Neural progenitor cell (in vitro differentiated cells): ENCODE results near the gene ATP10A. TPM values are rescaled to one million over a fixed set of nuclear protein-coding genes. Genes with fewer than 3 reads are reported as not detected.

ENCODE experiments used
- DNase-seq: peaks from one replicate; pipeline ENCODE4 v3.0.0-alpha.2; 2016; ENCODE audit warnings: low spot score
- H2AFZ ChIP-seq: fragments of 200-600 bp; sonication (generic); replicated peaks from 2 replicates; pipeline ENCODE4 v1.6.1; 2016; ENCODE audit warnings: antibody characterized with exemption
- H3F3A ChIP-seq: fragments of 200-600 bp; sonication (generic); 2 replicates; pipeline ENCODE4 v1.6.1; 2016; ENCODE audit warnings: antibody characterized with exemption, low read depth
- H3K27ac ChIP-seq: fragments of 200-600 bp; sonication (generic); 2 replicates; pipeline ENCODE4 v1.5.1; 2016; ENCODE audit warnings: mild to moderate bottlenecking
- H3K27me3 ChIP-seq: fragments of 200-600 bp; sonication (generic); 2 replicates; pipeline ENCODE4 v1.6.1; 2016; ENCODE audit warnings: mild to moderate bottlenecking, moderate library complexity
- H3K36me3 ChIP-seq: fragments of 200-600 bp; sonication (generic); 2 replicates; pipeline ENCODE4 v1.5.1; 2016
- H3K4me1 ChIP-seq: fragments of 200-600 bp; sonication (generic); 2 replicates; pipeline ENCODE4 v1.6.1; 2016; ENCODE audit warnings: mixed run types
- H3K4me2 ChIP-seq: fragments of 200-600 bp; sonication (generic); 2 replicates; pipeline ENCODE4 v1.6.1; 2016
- H3K4me3 ChIP-seq: fragments of 200-600 bp; sonication (generic); 2 replicates; pipeline ENCODE4 v1.5.1; 2016
- H3K79me2 ChIP-seq: fragments of 200-600 bp; sonication (generic); 2 replicates; pipeline ENCODE4 v1.6.1; 2016; ENCODE audit warnings: low read depth
- H3K9ac ChIP-seq: fragments of 200-600 bp; sonication (generic); 2 replicates; pipeline ENCODE4 v1.6.1; 2016
- H3K9me3 ChIP-seq: fragments of 200-600 bp; sonication (generic); 2 replicates; pipeline ENCODE4 v1.5.1; 2016; ENCODE audit warnings: low read depth
- H4K20me1 ChIP-seq: fragments of 200-600 bp; sonication (generic); 2 replicates; pipeline ENCODE4 v1.6.1; 2016; ENCODE audit warnings: low read depth
- H3K27ac Mint-ChIP-seq: 3 replicates; pipeline ENCODE4 v1.8.0; 2021; ENCODE audit warnings: mixed read lengths
- H3K27me3 Mint-ChIP-seq: 2 replicates; pipeline ENCODE4 v1.8.0; 2022; ENCODE audit warnings: low read depth, mild to moderate bottlenecking, inconsistent platforms, moderate library complexity, mixed read lengths; ENCODE audit not compliant: insufficient read depth
- H3K36me3 Mint-ChIP-seq: 3 replicates; pipeline ENCODE4 v1.8.0; 2021; ENCODE audit warnings: mixed read lengths
- H3K4me1 Mint-ChIP-seq: 3 replicates; pipeline ENCODE4 v1.8.0; 2021; ENCODE audit warnings: mixed read lengths
- H3K4me3 Mint-ChIP-seq: 3 replicates; pipeline ENCODE4 v1.8.0; 2021; ENCODE audit warnings: mild to moderate bottlenecking, moderate library complexity, mixed read lengths
- H3K9me3 Mint-ChIP-seq: 3 replicates; pipeline ENCODE4 v1.8.0; 2020; ENCODE audit warnings: mixed read lengths
- EZH2 ChIP-seq: fragments of 200-600 bp; sonication (generic); IDR thresholded peaks from 2 replicates; pipeline ENCODE4 v1.6.1; 2017; ENCODE audit warnings: antibody characterized with exemption, mild to moderate bottlenecking, moderate library complexity
- EZH2phosphoT487 ChIP-seq: fragments of 200-600 bp; sonication (generic); IDR thresholded peaks from 2 replicates; pipeline ENCODE4 v1.6.1; 2017; ENCODE audit warnings: antibody characterized with exemption
- total RNA-seq: library from RNA; depleted of rRNA; stranded (reverse); fragments of >200 nt; gene quantifications from 2 replicates; pipeline ENCODE4 v1.2.3, GENCODE V29; 2015; ENCODE audit warnings: low replicate concordance
- TF ChIP-seq, protein P1 (sequence below): fragments of 200-600 bp; sonication (generic); IDR thresholded peaks from 2 replicates; pipeline ENCODE4 v1.5.1; 2017; ENCODE audit warnings: antibody characterized with exemption, mild to moderate bottlenecking

The ATP10A gene
- total RNA-seq, 1 donor from 2014 or later, result 0.32 TPM

DNA sequence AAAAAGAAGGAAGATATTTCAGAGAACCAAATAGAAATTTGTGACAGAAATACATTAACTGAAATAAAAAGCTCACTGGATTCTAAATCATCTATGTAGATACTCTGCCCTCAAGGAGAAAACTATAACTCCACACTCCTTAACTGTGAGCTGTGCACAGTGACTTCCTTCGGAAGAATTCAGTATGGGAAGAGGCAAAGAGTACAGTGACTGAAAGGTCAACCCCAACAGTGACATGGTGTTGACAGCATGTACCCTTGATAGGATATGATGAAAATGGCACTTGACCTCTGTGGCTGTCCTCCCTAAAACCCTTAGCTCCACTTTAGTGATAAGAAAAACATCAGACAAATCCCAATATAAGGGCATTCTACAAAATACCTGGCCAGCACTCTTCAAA is 165.5 kb downstream of the ATP10A start:
- Histone ChIP-seq H3K36me3 (no peaks in the 10 kb centered on the region), H3K27ac (no peak overlapping the region), H3K79me2 (no peaks in the 10 kb centered on the region), H3K9me3 (no peaks in the 10 kb centered on the region), H2AFZ (no peak overlapping the region), H3K9ac (no peak overlapping the region), H3K4me2 (no peak overlapping the region), H3K4me3 (no peak overlapping the region), H4K20me1 (no peaks in the 10 kb centered on the region), H3F3A (no peaks in the 10 kb centered on the region), H3K4me1 (no peaks in the 10 kb centered on the region), H3K27me3 (no peaks in the 10 kb centered on the region)
- no peaks in the 10 kb centered on the region for H3K36me3 Mint-ChIP-seq
- no peak for DNase-seq
- peaks cover 3% of the 10 kb centered on the region for H3K9me3 Mint-ChIP-seq
- TF ChIP-seq, protein P1, sequence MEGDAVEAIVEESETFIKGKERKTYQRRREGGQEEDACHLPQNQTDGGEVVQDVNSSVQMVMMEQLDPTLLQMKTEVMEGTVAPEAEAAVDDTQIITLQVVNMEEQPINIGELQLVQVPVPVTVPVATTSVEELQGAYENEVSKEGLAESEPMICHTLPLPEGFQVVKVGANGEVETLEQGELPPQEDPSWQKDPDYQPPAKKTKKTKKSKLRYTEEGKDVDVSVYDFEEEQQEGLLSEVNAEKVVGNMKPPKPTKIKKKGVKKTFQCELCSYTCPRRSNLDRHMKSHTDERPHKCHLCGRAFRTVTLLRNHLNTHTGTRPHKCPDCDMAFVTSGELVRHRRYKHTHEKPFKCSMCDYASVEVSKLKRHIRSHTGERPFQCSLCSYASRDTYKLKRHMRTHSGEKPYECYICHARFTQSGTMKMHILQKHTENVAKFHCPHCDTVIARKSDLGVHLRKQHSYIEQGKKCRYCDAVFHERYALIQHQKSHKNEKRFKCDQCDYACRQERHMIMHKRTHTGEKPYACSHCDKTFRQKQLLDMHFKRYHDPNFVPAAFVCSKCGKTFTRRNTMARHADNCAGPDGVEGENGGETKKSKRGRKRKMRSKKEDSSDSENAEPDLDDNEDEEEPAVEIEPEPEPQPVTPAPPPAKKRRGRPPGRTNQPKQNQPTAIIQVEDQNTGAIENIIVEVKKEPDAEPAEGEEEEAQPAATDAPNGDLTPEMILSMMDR, result no peak
- no peak for TF ChIP-seq EZH2phosphoT487
- TF ChIP-seq EZH2, result no peak
- peaks cover 7% of the 10 kb centered on the region for H3K27me3 Mint-ChIP-seq
- peaks cover 16% of the 10 kb centered on the region for H3K4me1 Mint-ChIP-seq
- no peak overlapping the region for H3K4me3 Mint-ChIP-seq
- no peak overlapping the region for H3K27ac Mint-ChIP-seq

DNA sequence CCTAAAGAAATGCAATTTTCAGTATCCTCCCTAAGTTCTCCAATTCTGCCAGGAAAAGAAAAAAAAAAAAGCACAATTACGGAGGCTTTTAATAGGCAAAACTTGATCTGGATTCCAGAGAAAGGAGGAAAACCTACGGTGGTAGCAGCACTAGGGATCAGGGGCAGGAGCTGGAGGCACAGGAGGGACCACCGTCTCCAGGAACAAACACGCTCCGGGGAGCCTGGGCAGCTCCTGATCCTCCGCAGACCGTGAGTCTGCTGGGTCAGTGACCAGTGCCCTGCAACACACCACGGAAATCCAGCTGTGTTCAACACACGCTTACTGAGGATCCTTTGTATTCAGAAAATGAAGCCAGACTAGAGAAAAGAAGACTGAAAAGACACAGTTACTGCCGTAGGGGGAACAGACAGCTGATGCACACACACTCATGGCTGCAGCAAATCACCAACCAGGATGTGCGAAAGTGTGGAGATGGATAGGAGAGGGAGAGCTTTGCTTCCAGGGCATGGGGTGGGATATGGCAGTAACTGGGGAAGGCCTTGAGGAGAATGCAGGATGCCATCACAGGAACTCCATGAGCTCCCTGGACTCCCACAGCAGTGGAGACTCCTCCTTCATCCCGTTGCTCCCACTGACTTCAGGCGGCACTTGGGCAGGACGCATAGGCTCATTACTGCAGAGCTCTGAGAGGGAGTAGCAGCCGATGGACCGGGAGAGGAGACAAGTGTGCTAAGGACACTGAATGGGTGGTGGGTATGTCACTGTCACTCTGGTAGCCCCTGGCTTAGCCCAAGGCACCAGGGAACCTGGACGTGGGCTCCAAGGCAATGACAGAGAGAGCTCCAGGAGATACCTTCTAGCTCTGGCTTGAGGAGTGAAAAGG is 167.0 kb downstream of the ATP10A start:
- Histone ChIP-seq H3K9ac (no peak overlapping the region), H4K20me1 (no peaks in the 10 kb centered on the region), H3K27me3 (no peaks in the 10 kb centered on the region), H3K27ac (no peak overlapping the region), H3K79me2 (no peaks in the 10 kb centered on the region), H3K9me3 (no peaks in the 10 kb centered on the region), H3K36me3 (no peaks in the 10 kb centered on the region), H2AFZ (no peak overlapping the region), H3K4me2 (no peak overlapping the region), H3K4me1 (no peaks in the 10 kb centered on the region), H3K4me3 (no peak overlapping the region), H3F3A (no peaks in the 10 kb centered on the region)
- peaks cover 3% of the 10 kb centered on the region for H3K9me3 Mint-ChIP-seq
- peaks cover 17% of the 10 kb centered on the region for H3K4me1 Mint-ChIP-seq
- H3K27me3 Mint-ChIP-seq, result peaks cover 7% of the 10 kb centered on the region
- peak overlapping the region; percentile 23 for H3K27ac Mint-ChIP-seq
- no peaks in the 10 kb centered on the region for H3K36me3 Mint-ChIP-seq
- no peak for DNase-seq
- TF ChIP-seq EZH2phosphoT487, result no peak
- H3K4me3 Mint-ChIP-seq, result no peak overlapping the region

DNA sequence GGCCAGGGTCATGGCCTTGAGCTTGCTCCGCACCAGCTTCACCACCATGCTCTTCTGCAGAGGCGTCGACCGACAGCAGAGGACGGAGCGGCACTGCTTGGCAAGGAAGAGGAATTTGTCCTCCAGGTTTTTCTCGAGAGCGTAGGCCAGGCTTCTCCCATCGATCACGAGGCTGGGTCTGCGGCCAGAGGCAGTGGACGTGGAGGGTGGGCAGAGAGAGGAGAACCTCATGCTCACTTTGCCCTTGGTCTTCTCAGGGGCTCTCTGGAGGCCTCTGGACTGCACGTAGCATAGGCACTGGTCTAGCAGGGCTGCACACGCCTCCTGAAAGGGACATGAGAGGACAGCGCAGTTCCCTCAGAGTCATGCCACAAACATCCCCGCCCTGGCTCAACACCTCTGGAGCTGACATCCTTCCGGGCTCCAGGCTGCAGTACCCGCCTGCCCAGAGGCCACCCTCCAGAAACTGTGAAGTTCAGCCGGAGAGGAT is 168.3 kb downstream of the ATP10A start:
- Histone ChIP-seq H4K20me1 (no peaks in the 10 kb centered on the region), H2AFZ (no peak overlapping the region), H3K4me3 (no peak overlapping the region), H3F3A (no peaks in the 10 kb centered on the region), H3K9me3 (no peaks in the 10 kb centered on the region), H3K4me2 (no peak overlapping the region), H3K36me3 (no peaks in the 10 kb centered on the region), H3K27ac (no peak overlapping the region), H3K27me3 (no peaks in the 10 kb centered on the region), H3K79me2 (no peaks in the 10 kb centered on the region), H3K4me1 (no peaks in the 10 kb centered on the region), H3K9ac (no peak overlapping the region)
- Mint-ChIP-seq H3K4me3 (no peak overlapping the region), H3K9me3 (no peaks in the 10 kb centered on the region), H3K36me3 (no peaks in the 10 kb centered on the region), H3K27me3 (peaks cover 7% of the 10 kb centered on the region), H3K4me1 (peaks cover 17% of the 10 kb centered on the region), H3K27ac (no peak overlapping the region)
- no peak for DNase-seq
- TF ChIP-seq, protein P1, result no peak
- TF ChIP-seq EZH2phosphoT487 (no peak), EZH2 (no peak)

DNA sequence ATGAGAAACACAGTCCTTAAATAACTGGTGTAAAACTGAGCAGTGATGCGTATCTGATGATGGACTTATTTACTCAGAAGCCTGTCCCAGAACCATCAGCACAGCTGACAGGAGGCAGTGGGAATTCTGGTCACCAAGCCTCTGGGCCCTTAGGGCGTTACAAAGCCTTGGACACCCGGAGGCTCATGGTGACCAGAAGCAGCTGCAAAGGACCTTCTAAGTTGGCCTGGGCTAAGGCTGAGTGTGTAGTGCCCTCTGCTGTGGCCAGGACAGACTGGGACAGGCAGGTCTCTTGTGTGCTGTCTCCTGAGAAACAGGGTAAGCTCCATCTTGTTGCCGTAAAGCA is 168.9 kb downstream of the ATP10A start:
- Histone ChIP-seq H3K4me3 (no peak overlapping the region), H3K27me3 (no peaks in the 10 kb centered on the region), H2AFZ (no peak overlapping the region), H3K79me2 (no peaks in the 10 kb centered on the region), H3K27ac (no peak overlapping the region), H3K4me1 (no peaks in the 10 kb centered on the region), H3K9ac (no peak overlapping the region), H4K20me1 (no peaks in the 10 kb centered on the region), H3F3A (no peaks in the 10 kb centered on the region), H3K9me3 (no peaks in the 10 kb centered on the region), H3K4me2 (no peak overlapping the region), H3K36me3 (no peaks in the 10 kb centered on the region)
- DNase-seq, result no peak
- peaks cover 10% of the 10 kb centered on the region for H3K27me3 Mint-ChIP-seq
- no peaks in the 10 kb centered on the region for H3K9me3 Mint-ChIP-seq
- no peak for TF ChIP-seq EZH2phosphoT487
- no peak for TF ChIP-seq EZH2
- TF ChIP-seq, protein P1, result no peak
- peaks cover 17% of the 10 kb centered on the region for H3K4me1 Mint-ChIP-seq
- H3K36me3 Mint-ChIP-seq, result no peaks in the 10 kb centered on the region
- no peak overlapping the region for H3K27ac Mint-ChIP-seq
- H3K4me3 Mint-ChIP-seq, result no peak overlapping the region
